Epithelial cell of proximal tubule (primary cell): ENCODE data around the gene VEGFB. TPM values are rescaled to one million over a fixed set of nuclear protein-coding genes. Genes with fewer than 3 reads are reported as not detected.

Source experiments
- DNase-seq: peaks from one replicate; pipeline ENCODE4 v3.0.0-alpha.2; 2011; ENCODE audit warnings: low read depth
- H3K4me3 ChIP-seq: 2 replicates; pipeline ENCODE4 v1.5.1; 2011; ENCODE audit warnings: low read depth, mild to moderate bottlenecking, low read length
- CTCF ChIP-seq: conservative IDR thresholded peaks from 2 replicates; pipeline ENCODE4 v1.5.1; 2012; ENCODE audit warnings: low read depth, mild to moderate bottlenecking, low read length
- total RNA-seq: library from RNA; depleted of rRNA; stranded (reverse); fragments of >200 nt; gene quantifications from 2 replicates; pipeline ENCODE4 v1.2.3, GENCODE V29; 2015

The VEGFB gene
- total RNA-seq, 1 donor from 2014 or later, result 15.6 TPM

- no peak for DNase-seq
- H3K4me3 ChIP-seq, result no peak overlapping the region
- TF ChIP-seq CTCF, result no peak
Observed at GRCh38 chr11:64276653-64277431, 42.5 kb downstream of the VEGFB start.

- H3K4me3 ChIP-seq, result no peak overlapping the region
- no peak for DNase-seq
- no peak for TF ChIP-seq CTCF
Observed at GRCh38 chr11:64278576-64279190, 44.3 kb downstream of the VEGFB start.

- no peak for TF ChIP-seq CTCF
- H3K4me3 ChIP-seq, result no peak overlapping the region
- DNase-seq, result no peak
Observed at GRCh38 chr11:64281957-64282770, 47.8 kb downstream of the VEGFB start.

GRCh38 chr11:64283092-64283491 lies 48.7 kb downstream of the VEGFB start:
- TF ChIP-seq CTCF, result no peak
- peak overlapping the region; percentile 94 for H3K4me3 ChIP-seq
- DNase-seq, result no peak

GRCh38 chr11:64284048-64284961 lies 49.9 kb downstream of the VEGFB start, which contains the start of gene BAD:
TSS of gene BAD (minus strand) at chr11:64284665. CDS start at chr11:64284368, 297 bp downstream.
- H3K4me3 ChIP-seq, result peak within 1 kb of the TSS; percentile 94
- TF ChIP-seq CTCF, result no peak
- no peak for DNase-seq
